PFSK-1 (cell line): ENCODE results near the gene NUDT3.

Experiments used
- FOXP2 ChIP-seq: optimal IDR thresholded peaks from 2 replicates; pipeline ENCODE3; 2011; ENCODE audit warnings: borderline replicate concordance, control low read depth, inconsistent platforms; ENCODE audit not compliant: insufficient read depth; ENCODE audit errors: extremely low read length, extremely low read depth
- POLR2AphosphoS5 ChIP-seq: IDR thresholded peaks from 2 replicates; pipeline ENCODE4 v1.6.1; 2012; ENCODE audit warnings: low read depth, mild to moderate bottlenecking, control low read depth, low read length, moderate library complexity
- SIN3A ChIP-seq: IDR thresholded peaks from 2 replicates; pipeline ENCODE4 v1.6.1; 2012; ENCODE audit warnings: mild to moderate bottlenecking, low read length, moderate library complexity, borderline replicate concordance; ENCODE audit not compliant: insufficient read depth
- TAF1 ChIP-seq: IDR thresholded peaks from 2 replicates; pipeline ENCODE4 v1.6.1; 2012; ENCODE audit warnings: low read length, control low read depth, borderline replicate concordance; ENCODE audit not compliant: insufficient read depth
- TF ChIP-seq, protein P1 (sequence below), 2 experiments: IDR thresholded peaks; 2 replicates each; pipeline versions ENCODE4 v1.6.1 to v1.8.0; 2011 to 2012; ENCODE audit warnings: low read depth in 2 of 2, low read length in 2 of 2, control low read depth in 1 of 2, inconsistent platforms in 1 of 2, mild to moderate bottlenecking in 1 of 2, moderate library complexity in 1 of 2; ENCODE audit not compliant: insufficient read depth in 1 of 2

NUDT3 gene

GRCh38 chr6:34230653-34231371 lies 161.7 kb downstream of the NUDT3 start:
- TF ChIP-seq TAF1: no peak
- no peak for TF ChIP-seq POLR2AphosphoS5
- no peak for TF ChIP-seq SIN3A
- TF ChIP-seq, protein P1, sequence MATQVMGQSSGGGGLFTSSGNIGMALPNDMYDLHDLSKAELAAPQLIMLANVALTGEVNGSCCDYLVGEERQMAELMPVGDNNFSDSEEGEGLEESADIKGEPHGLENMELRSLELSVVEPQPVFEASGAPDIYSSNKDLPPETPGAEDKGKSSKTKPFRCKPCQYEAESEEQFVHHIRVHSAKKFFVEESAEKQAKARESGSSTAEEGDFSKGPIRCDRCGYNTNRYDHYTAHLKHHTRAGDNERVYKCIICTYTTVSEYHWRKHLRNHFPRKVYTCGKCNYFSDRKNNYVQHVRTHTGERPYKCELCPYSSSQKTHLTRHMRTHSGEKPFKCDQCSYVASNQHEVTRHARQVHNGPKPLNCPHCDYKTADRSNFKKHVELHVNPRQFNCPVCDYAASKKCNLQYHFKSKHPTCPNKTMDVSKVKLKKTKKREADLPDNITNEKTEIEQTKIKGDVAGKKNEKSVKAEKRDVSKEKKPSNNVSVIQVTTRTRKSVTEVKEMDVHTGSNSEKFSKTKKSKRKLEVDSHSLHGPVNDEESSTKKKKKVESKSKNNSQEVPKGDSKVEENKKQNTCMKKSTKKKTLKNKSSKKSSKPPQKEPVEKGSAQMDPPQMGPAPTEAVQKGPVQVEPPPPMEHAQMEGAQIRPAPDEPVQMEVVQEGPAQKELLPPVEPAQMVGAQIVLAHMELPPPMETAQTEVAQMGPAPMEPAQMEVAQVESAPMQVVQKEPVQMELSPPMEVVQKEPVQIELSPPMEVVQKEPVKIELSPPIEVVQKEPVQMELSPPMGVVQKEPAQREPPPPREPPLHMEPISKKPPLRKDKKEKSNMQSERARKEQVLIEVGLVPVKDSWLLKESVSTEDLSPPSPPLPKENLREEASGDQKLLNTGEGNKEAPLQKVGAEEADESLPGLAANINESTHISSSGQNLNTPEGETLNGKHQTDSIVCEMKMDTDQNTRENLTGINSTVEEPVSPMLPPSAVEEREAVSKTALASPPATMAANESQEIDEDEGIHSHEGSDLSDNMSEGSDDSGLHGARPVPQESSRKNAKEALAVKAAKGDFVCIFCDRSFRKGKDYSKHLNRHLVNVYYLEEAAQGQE (IDR thresholded peaks at IDR 0.05; ENCODE audit: insufficient read depth in 1 of 2, low read depth in 2 of 2, low read length in 2 of 2): no peak
- TF ChIP-seq FOXP2: no peak

DNA sequence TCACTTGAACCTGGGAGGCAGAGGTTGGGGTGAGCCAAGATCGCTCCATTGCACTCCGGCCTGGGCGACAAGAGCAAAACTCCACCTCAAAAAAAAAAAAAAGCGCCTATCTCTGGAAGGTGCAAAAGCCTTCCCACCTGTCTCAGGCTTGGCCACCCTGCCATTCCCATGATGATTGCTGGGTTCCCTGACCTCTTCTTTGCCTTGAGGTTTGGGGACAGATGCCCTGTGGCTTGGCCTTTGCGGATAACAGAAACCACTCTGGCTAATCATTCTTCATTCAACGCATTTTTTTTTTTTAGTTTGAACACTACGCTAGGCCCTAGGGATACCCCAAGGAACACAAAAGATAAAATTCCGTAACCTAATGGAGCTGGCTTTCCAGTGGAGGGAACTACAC lies 162.6 kb downstream of the NUDT3 start:
- TF ChIP-seq TAF1: no peak
- no peak for TF ChIP-seq FOXP2
- TF ChIP-seq, protein P1 (IDR thresholded peaks at IDR 0.05; ENCODE audit: insufficient read depth in 1 of 2, low read depth in 2 of 2, low read length in 2 of 2): no peak
- no peak for TF ChIP-seq SIN3A
- no peak for TF ChIP-seq POLR2AphosphoS5
